ENCODE data around the gene HDAC9.

DNA sequence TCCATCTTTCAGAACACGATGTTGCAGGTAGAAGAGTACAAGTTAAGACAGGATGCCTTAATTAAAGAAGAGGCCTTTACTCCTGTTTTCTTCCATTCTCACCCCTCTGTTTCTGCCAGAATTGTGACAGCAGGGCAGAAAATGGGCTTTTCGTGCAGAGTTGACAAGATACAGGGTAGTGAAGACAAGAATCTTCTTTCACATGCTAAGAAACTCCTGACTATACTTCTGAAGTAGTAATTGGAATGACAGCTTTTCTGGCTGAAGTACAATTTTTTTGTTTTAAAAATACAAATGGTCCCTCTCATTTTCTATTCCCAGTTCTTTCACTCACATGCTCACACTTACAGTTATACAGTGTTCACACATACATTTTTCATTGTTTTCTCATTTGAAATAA, 22.1 kb downstream of the HDAC9 start:
- TF ChIP-seq, protein P1, sequence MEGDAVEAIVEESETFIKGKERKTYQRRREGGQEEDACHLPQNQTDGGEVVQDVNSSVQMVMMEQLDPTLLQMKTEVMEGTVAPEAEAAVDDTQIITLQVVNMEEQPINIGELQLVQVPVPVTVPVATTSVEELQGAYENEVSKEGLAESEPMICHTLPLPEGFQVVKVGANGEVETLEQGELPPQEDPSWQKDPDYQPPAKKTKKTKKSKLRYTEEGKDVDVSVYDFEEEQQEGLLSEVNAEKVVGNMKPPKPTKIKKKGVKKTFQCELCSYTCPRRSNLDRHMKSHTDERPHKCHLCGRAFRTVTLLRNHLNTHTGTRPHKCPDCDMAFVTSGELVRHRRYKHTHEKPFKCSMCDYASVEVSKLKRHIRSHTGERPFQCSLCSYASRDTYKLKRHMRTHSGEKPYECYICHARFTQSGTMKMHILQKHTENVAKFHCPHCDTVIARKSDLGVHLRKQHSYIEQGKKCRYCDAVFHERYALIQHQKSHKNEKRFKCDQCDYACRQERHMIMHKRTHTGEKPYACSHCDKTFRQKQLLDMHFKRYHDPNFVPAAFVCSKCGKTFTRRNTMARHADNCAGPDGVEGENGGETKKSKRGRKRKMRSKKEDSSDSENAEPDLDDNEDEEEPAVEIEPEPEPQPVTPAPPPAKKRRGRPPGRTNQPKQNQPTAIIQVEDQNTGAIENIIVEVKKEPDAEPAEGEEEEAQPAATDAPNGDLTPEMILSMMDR (IDR thresholded peaks at IDR 0.05): no peak
- no peak for TF ChIP-seq POLR2A (IDR thresholded peaks at IDR 0.05)
